ENCODE data around the gene AMHR2.
"Not testable (repeated sequence)": the region's sequence is repeated elsewhere in the genome, so short reads cannot be mapped to it uniquely, and the experiment has no call there.

Gene AMHR2

GRCh38 chr12:53423597-53423996 lies at the start of gene AMHR2:
Gene AMHR2 (plus strand): TSS chr12:53423855. CDS start chr12:53423935, 80 bp downstream.
- DNase-seq, result no peak

GRCh38 chr12:53374277-53374676 lies 49.4 kb upstream of the AMHR2 start:
- not testable (repeated sequence) for DNase-seq

GRCh38 chr12:53376747-53377146 lies 46.9 kb upstream of the AMHR2 start:
- no peak for DNase-seq

- DNase-seq, result no peak
Measured at GRCh38 chr12:53378222-53378621, 45.4 kb upstream of the AMHR2 start.

GRCh38 chr12:53378724-53379388 lies 44.8 kb upstream of the AMHR2 start:
- no peak for DNase-seq

- peak; percentile 89 to 97 for DNase-seq
Measured at GRCh38 chr12:53379389-53380103, 44.1 kb upstream of the AMHR2 start.

GRCh38 chr12:53380104-53380793 lies 43.4 kb upstream of the AMHR2 start, which contains the start of gene SP1:
Gene SP1 (plus strand): TSS chr12:53380176. CDS start chr12:53380292, 116 bp downstream.
- DNase-seq, result peak; percentile 89 to 100

GRCh38 chr12:53380794-53381730 lies 42.6 kb upstream of the AMHR2 start:
- no peak for DNase-seq

GRCh38 chr12:53381731-53382630 lies 41.7 kb upstream of the AMHR2 start:
- DNase-seq, result peak; percentile 25 to 46

- no peak for DNase-seq
Measured at GRCh38 chr12:53383258-53383657, 40.4 kb upstream of the AMHR2 start.

- not testable (repeated sequence) for DNase-seq
Measured at GRCh38 chr12:53386381-53386780, 37.3 kb upstream of the AMHR2 start.

- DNase-seq, result no peak
Measured at GRCh38 chr12:53388932-53389331, 34.7 kb upstream of the AMHR2 start.

- no peak for DNase-seq
Measured at GRCh38 chr12:53389702-53390101, 34.0 kb upstream of the AMHR2 start.

GRCh38 chr12:53391724-53392123 lies 31.9 kb upstream of the AMHR2 start:
- no peak for DNase-seq

- no peak for DNase-seq
Measured at GRCh38 chr12:53399896-53400295, 23.8 kb upstream of the AMHR2 start.

GRCh38 chr12:53402351-53402750 lies 21.3 kb upstream of the AMHR2 start:
- not testable (repeated sequence) for DNase-seq

- DNase-seq, result no peak
Measured at GRCh38 chr12:53402871-53403270, 20.8 kb upstream of the AMHR2 start.

- no peak for DNase-seq
Measured at GRCh38 chr12:53410951-53411350, 12.7 kb upstream of the AMHR2 start.

GRCh38 chr12:53413485-53414204 lies 10.0 kb upstream of the AMHR2 start:
- no peak for DNase-seq

GRCh38 chr12:53414756-53415417 lies 8.8 kb upstream of the AMHR2 start:
- DNase-seq, result no peak
